Measurements from ENCODE around the gene CCDC157. TPM values are rescaled to one million over a fixed set of nuclear protein-coding genes. Genes with fewer than 3 reads are reported as not detected.
A peak's percentile ranks its signal among the peaks of the same experiment; 100 is the strongest.

The CCDC157 gene
- polyA plus RNA-seq, 1 donor: 1.7 TPM

GRCh38 chr22:30416403-30416802 is 59.6 kb downstream of the CCDC157 start:
- DNase-seq: no peak

- no peak for DNase-seq
Measured at GRCh38 chr22:30416837-30417236, 60.0 kb downstream of the CCDC157 start.

- no peak for DNase-seq
Measured at GRCh38 chr22:30420347-30421125, 63.7 kb downstream of the CCDC157 start.

- DNase-seq: no peak
Measured at GRCh38 chr22:30421695-30422480, 65.1 kb downstream of the CCDC157 start.

- DNase-seq: peak; percentile 46
Measured at GRCh38 chr22:30422481-30423300, 65.9 kb downstream of the CCDC157 start.

GRCh38 chr22:30423301-30423958 is 66.6 kb downstream of the CCDC157 start:
- DNase-seq: no peak

GRCh38 chr22:30423959-30424533 is 67.2 kb downstream of the CCDC157 start:
- DNase-seq: peak; percentile 100

- peak; percentile 11 for DNase-seq
Measured at GRCh38 chr22:30424534-30425326, 67.9 kb downstream of the CCDC157 start.

- no peak for DNase-seq
Measured at GRCh38 chr22:30425327-30425615, 68.5 kb downstream of the CCDC157 start.

- peak; percentile 63 for DNase-seq
Measured at GRCh38 chr22:30425616-30426387, 69.0 kb downstream of the CCDC157 start, which contains the start of gene MTFP1. MTFP1 (plus strand) TSS chr22:30425768; CDS start chr22:30425880, 112 bp downstream.

Other genes with a start within 250 kb of the CCDC157 start
- 0.90 TPM for gene LIF, start 110.2 kb upstream of the CCDC157 start, polyA plus RNA-seq (ENCODE audit: insufficient read length)
- 0.17 TPM for gene OSM, start 90.2 kb upstream of the CCDC157 start, polyA plus RNA-seq (ENCODE audit: insufficient read length)
- gene CASTOR1, start 67.5 kb upstream of the CCDC157 start, polyA plus RNA-seq (ENCODE audit: insufficient read length): 5.4 TPM
- 8.1 TPM for gene TBC1D10A, start 30.1 kb upstream of the CCDC157 start, polyA plus RNA-seq (ENCODE audit: insufficient read length)
- gene SF3A1, start 113 bp upstream of the CCDC157 start, polyA plus RNA-seq (ENCODE audit: insufficient read length): 100 TPM
- 11.5 TPM for gene RNF215, start 30.4 kb downstream of the CCDC157 start, polyA plus RNA-seq (ENCODE audit: insufficient read length)
- gene SEC14L2, start 40.0 kb downstream of the CCDC157 start, polyA plus RNA-seq (ENCODE audit: insufficient read length): 2.0 TPM
- 6.9 TPM for gene MTFP1, start 68.8 kb downstream of the CCDC157 start, polyA plus RNA-seq (ENCODE audit: insufficient read length)
- gene SEC14L3, start 115.0 kb downstream of the CCDC157 start, polyA plus RNA-seq (ENCODE audit: insufficient read length): not detected
- 0.45 TPM for gene SEC14L4, start 148.7 kb downstream of the CCDC157 start, polyA plus RNA-seq (ENCODE audit: insufficient read length)
- gene SEC14L6, start 189.7 kb downstream of the CCDC157 start, polyA plus RNA-seq (ENCODE audit: insufficient read length): 0.19 TPM
- gene GAL3ST1, start 217.7 kb downstream of the CCDC157 start, polyA plus RNA-seq (ENCODE audit: insufficient read length): 6.5 TPM
- gene PES1, start 234.9 kb downstream of the CCDC157 start, polyA plus RNA-seq (ENCODE audit: insufficient read length): 51.6 TPM